Stimulated activated CD8-positive, alpha-beta memory T cell treated with anti-CD3 and anti-CD28 coated beads, Interleukin-12 subunit alpha, Interleukin-12 subunit beta, amount 100 ng/mL, for 4 hours (primary cell): Measurements from ENCODE around the gene SLC4A8.
"Not testable (repeated sequence)": the region's sequence is repeated elsewhere in the genome, so short reads cannot be mapped to it uniquely, and the experiment has no call there.

ENCODE experiments used
- DNase-seq: peaks from one replicate; pipeline ENCODE4 v3.0.0-alpha.2; 2020; ENCODE audit warnings: low read depth

The SLC4A8 gene

GRCh38 chr12:51429700-51430099 is 5.1 kb downstream of the SLC4A8 start:
- no peak for DNase-seq

GRCh38 chr12:51430196-51430895 is 5.7 kb downstream of the SLC4A8 start:
- DNase-seq = no peak

- DNase-seq = no peak
Measured at GRCh38 chr12:51432921-51433320, 8.3 kb downstream of the SLC4A8 start.

GRCh38 chr12:51434305-51434704 is 9.7 kb downstream of the SLC4A8 start:
- no peak for DNase-seq

- DNase-seq = no peak
Measured at GRCh38 chr12:51437431-51437830, 12.8 kb downstream of the SLC4A8 start.

GRCh38 chr12:51439330-51439729 is 14.7 kb downstream of the SLC4A8 start:
- DNase-seq = no peak

DNA sequence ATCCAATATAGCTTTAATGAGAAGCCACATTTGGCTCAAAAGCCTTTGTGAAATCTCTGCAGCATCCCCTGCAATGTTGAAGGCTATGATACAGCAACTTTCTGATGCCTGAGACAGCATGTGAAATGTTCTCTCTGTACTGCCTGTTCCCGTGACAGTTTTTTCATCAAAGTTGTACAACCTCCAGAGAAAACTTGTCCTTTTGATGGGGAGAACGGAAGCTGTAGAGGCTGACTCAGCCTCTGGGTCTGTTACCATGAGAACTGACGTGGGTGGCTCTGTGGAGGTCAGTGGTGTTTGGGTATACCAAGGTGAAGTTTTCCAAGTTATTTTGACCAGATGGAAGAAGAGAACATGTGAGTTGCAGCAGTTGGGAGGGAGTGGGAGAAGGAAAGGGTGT is 17.0 kb downstream of the SLC4A8 start:
- no peak for DNase-seq

GRCh38 chr12:51442324-51442723 is 17.7 kb downstream of the SLC4A8 start:
- DNase-seq = no peak

DNA sequence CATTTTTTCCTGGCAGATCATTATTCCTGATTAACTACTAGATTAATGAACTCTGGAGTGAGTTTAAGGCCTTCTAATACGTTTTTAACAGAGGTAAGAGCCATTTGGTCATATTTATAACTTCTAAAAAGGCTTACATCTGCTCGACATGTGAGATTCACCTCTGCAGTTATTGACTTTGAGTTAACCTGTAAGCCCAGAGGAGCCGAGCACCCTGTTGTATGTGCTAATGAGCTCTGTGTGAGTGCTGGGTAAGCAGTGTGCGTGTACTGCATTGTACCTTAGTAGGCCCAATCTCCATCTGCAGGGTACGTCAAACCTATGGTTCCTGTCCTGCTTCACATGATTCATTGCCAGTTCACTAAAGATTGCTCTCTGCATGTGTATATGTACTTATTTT is 18.9 kb downstream of the SLC4A8 start:
- no peak for DNase-seq

GRCh38 chr12:51448618-51449256 is 24.1 kb downstream of the SLC4A8 start:
- no peak for DNase-seq

DNA sequence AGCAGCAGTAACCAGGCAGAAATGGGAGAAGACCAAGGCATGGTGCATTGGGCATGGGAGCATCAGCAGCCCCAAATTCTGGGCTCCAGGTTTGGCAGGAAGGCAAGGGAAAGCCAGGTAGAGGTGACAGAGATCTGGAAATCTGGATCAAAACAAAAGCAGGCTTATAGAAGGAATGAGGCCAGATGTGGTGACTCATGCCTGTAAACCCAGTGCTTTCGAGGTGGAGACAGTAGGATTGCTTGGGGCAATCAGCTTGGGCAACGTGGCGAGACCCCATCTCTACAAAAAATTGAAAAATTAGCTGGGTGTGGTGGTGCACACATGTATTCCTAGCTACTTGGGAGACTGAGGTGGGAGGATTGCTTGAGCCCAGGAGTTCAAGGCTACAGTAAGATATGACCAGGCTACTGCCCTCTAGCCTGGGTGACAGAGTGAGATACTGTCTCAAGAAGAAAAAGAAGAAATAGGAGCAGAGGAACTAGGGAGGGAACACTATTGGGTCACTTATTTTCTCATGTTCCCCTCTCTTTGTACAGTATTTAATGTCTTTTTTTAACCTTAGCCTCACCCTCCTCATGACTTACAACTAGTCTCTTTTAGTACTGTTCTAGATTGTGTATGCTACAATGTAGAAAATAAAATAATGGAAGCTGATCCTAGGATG is 25.1 kb downstream of the SLC4A8 start:
- no peak for DNase-seq

- DNase-seq = no peak
Measured at GRCh38 chr12:51450333-51450732, 25.7 kb downstream of the SLC4A8 start.

- DNase-seq = no peak
Measured at GRCh38 chr12:51450806-51451205, 26.2 kb downstream of the SLC4A8 start.

- DNase-seq = not testable (repeated sequence)
Measured at GRCh38 chr12:51454016-51454415, 29.4 kb downstream of the SLC4A8 start.

- DNase-seq = not testable (repeated sequence)
Measured at GRCh38 chr12:51455050-51455449, 30.4 kb downstream of the SLC4A8 start.

DNA sequence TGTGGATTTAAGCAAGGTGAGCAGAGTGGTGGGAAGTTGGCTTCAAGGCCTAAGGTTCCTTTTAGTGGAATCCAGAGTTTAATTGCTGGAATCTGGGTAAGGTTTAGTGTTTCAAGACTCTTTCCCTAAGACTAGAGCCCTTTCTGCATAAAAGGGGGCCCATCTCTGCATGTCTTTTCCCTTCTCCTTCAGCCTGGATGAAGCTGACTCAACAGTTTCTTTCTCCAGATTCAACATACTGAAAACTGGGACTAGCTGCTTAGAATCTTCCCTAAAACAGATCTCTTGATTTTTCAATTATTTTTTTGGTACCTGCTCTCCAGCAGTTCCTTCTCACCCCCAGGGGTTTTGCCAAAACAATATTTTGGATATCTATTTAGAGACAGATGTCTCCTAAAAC is 34.0 kb downstream of the SLC4A8 start:
- no peak for DNase-seq

DNA sequence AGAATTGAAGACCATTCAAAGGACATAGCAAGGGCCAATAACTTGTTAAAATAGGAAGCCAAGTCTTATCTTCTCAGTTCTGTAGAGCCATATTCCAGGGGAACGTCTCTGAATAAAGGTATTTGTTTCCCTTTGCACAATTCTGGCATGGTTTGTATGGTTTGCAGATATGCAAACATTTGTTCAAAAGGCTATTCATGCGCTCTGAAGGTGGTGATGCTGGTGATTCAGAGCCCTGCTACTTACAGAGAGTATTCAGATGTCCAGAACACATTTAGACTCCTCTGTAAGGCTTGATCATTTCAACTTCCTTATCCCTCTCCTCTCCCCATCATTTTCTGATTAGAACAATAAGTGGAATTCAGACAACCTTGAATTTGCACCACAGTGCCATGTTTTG is 35.9 kb downstream of the SLC4A8 start:
- no peak for DNase-seq

DNA sequence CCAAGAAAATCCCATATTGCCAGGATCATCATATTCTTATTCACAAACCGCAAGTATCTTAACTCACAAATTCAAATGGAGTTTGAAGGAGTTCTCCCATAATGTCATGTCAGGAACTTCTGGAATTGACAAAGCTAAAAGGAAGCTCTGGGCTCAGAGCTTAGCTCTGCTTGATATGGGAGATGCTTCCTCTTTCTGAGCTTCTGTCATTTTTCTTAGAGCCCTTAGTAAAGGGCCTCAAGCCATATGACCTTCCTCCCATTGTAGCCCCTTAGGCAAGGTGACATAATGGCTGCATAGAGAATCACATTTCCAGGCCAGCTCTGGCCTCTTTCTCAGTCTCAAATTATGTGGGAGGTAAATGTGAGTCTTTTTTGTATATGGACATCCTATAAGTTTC is 40.9 kb downstream of the SLC4A8 start:
- DNase-seq = no peak

GRCh38 chr12:51470116-51470515 is 45.5 kb downstream of the SLC4A8 start:
- no peak for DNase-seq

GRCh38 chr12:51471111-51471864 is 46.7 kb downstream of the SLC4A8 start:
- DNase-seq = no peak

- DNase-seq = no peak
Measured at GRCh38 chr12:51472984-51473383, 48.4 kb downstream of the SLC4A8 start.

- no peak for DNase-seq
Measured at GRCh38 chr12:51473947-51474346, 49.3 kb downstream of the SLC4A8 start.

DNA sequence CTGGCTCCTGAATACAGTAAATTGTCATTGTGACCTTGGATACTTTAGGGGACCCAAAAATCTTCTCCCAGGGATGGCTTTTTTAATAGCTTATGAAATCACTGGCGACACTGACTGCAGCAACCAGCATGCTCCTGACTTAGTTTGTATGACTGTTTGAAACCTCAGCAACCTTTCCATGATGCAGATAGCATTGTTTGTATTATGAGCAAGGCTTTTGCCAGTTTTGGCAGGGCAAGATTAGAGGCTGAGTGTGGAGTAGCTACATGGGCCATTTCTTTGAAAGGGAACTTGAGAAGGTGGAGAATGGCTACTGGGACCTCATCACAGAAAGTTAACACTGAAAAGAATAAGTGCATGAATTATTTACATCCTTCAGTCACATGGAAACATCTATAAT is 50.9 kb downstream of the SLC4A8 start:
- DNase-seq = no peak
